HUES6 (cell line): Measurements from ENCODE around the gene SETD1A.

ENCODE experiments used
- H3K27ac ChIP-seq: 2 replicates; pipeline ENCODE4 v1.7.0; 2013; ENCODE audit warnings: low read depth, mild to moderate bottlenecking, low read length, inconsistent platforms
- H3K27me3 ChIP-seq: 2 replicates; pipeline ENCODE4 v1.6.1; 2013; ENCODE audit warnings: low read length; ENCODE audit not compliant: control insufficient read depth, insufficient read depth
- H3K36me3 ChIP-seq: 2 replicates; pipeline ENCODE4 v1.6.1; 2013; ENCODE audit warnings: low read length; ENCODE audit not compliant: control insufficient read depth, insufficient read depth
- H3K4me1 ChIP-seq: 2 replicates; pipeline ENCODE4 v1.6.1; 2013; ENCODE audit warnings: low read length; ENCODE audit not compliant: control insufficient read depth, insufficient read depth
- H3K4me3 ChIP-seq: 2 replicates; pipeline ENCODE4 v1.5.1; 2013; ENCODE audit warnings: low read depth, low read length
- H3K9ac ChIP-seq: one replicate; pipeline ENCODE4 v1.6.1; 2013; ENCODE audit warnings: mild to moderate bottlenecking, low read length
- H3K9me3 ChIP-seq: 2 replicates; pipeline ENCODE4 v1.6.1; 2013; ENCODE audit warnings: low read depth, low read length; ENCODE audit not compliant: control insufficient read depth, insufficient read depth

The SETD1A gene

DNA sequence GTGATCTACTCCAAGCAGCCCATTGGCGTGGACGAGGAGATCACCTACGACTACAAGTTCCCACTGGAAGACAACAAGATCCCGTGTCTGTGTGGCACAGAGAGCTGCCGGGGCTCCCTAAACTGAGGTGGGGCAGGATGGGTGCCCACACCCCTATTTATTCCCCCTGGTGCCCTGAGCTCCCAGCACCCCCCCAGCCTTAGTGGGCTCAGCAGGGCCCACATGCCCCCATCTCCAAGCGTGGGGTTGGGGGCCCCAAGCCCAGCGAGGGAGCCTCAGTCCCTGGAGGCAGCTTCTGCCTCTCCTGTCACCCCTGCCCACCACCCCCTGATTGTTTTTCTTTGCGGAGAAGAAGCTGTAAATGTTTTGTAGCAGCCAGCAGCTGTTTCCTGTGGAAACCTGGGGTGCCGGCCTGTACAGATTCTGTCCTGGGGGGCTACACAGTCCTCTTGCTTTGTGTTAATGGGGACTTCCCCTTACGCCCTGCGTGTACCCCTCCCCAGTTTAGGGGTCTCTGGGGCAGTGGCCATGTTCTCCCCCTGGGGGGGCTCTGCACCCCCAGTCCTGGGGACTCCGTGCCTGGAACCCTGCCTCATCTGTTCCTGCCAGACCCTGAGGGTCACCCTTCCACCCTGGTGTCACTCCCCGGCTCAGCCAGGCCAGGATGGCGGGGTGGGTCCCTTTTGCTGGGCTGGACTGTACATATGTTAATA is 26.5 kb downstream of the SETD1A start:
- H3K27me3 ChIP-seq: no peaks in the 10 kb centered on the region
- H3K4me1 ChIP-seq: peaks cover 11% of the 10 kb centered on the region
- no peak overlapping the region for H3K27ac ChIP-seq
- peaks cover 50% of the 10 kb centered on the region for H3K36me3 ChIP-seq
- H3K9me3 ChIP-seq: no peaks in the 10 kb centered on the region
- no peak overlapping the region for H3K4me3 ChIP-seq
- no peak overlapping the region for H3K9ac ChIP-seq

DNA sequence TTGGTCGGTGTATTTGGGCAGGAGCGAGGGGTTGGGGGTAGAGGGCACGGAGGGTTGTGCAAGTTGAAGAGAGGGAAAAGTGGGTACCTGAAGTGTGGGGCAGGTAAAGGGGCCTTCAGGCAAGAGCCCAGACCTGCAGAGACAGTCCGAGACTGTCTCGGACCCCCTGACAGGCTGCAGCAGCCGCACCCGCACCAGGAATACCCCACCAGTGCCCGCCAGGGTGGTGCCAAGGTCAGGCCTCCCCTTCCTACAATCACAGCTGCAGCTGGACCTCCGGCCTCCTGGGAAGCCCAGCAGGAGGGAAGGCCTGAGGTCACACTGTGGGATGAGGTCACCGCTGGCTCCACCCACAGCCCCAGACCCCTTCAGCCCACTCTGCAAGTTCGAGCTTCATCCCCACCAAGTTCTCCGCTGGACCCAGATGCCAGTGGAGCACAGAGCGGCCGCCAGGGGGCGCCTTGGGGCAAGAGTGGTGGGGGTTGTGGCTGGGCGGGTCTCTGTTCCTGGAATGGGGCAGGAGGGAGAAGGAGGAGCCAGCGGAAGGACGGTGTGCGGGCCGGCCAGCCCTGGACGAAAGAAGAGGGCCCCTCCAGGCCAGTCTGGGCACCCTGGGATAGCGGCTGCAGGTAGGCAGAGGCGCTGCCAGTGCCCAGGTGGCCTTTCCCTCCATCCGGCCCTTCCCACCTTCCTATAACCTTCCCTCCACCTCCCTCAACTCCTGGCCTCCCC is 27.3 kb downstream of the SETD1A start, which contains the start of gene HSD3B7:
Gene HSD3B7 (plus strand): TSS at position 539 of the 732 bp plus-strand sequence. CDS start 452 bp downstream, outside the sequence.
- Histone ChIP-seq H3K27me3 (no peaks in the 10 kb centered on the region), H3K36me3 (peaks cover 44% of the 10 kb centered on the region), H3K9ac (peak within 1 kb of the TSS; percentile 27), H3K9me3 (no peaks in the 10 kb centered on the region), H3K4me1 (peaks cover 11% of the 10 kb centered on the region), H3K27ac (no peak within 1 kb of the TSS), H3K4me3 (peak within 1 kb of the TSS; percentile 51)

DNA sequence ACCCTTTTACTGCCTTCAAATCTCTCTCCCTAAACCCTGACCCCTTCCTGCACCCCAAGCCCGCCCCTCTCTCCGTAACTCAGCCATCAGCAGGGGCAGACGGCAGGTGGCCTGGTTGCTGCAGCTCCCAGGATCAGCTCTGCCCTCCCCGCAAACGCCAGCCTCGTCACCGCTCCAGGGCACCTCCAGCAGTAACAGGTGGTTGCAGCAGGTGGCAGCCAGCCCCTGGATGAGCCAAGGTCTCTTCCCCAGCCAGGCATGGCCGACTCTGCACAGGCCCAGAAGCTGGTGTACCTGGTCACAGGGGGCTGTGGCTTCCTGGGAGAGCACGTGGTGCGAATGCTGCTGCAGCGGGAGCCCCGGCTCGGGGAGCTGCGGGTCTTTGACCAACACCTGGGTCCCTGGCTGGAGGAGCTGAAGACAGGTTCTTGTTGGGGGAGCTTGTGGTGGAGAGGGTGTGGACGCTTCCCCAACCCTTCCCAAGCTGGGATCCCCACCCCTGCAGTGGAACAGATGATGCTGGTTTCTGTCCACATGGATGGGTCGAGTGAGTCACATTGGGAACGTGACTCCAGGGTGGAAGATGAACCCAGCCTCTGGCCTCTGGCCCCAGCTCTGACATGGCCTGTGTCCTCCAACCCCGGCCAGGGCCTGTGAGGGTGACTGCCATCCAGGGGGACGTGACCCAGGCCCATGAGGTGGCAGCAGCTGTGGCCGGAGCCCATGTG is 28.0 kb downstream of the SETD1A start:
- Histone ChIP-seq H3K27me3 (no peaks in the 10 kb centered on the region), H3K4me1 (peaks cover 11% of the 10 kb centered on the region), H3K27ac (no peak overlapping the region), H3K9ac (peak overlapping the region; percentile 27), H3K9me3 (no peaks in the 10 kb centered on the region), H3K36me3 (peaks cover 37% of the 10 kb centered on the region), H3K4me3 (peak overlapping the region; percentile 51)

DNA sequence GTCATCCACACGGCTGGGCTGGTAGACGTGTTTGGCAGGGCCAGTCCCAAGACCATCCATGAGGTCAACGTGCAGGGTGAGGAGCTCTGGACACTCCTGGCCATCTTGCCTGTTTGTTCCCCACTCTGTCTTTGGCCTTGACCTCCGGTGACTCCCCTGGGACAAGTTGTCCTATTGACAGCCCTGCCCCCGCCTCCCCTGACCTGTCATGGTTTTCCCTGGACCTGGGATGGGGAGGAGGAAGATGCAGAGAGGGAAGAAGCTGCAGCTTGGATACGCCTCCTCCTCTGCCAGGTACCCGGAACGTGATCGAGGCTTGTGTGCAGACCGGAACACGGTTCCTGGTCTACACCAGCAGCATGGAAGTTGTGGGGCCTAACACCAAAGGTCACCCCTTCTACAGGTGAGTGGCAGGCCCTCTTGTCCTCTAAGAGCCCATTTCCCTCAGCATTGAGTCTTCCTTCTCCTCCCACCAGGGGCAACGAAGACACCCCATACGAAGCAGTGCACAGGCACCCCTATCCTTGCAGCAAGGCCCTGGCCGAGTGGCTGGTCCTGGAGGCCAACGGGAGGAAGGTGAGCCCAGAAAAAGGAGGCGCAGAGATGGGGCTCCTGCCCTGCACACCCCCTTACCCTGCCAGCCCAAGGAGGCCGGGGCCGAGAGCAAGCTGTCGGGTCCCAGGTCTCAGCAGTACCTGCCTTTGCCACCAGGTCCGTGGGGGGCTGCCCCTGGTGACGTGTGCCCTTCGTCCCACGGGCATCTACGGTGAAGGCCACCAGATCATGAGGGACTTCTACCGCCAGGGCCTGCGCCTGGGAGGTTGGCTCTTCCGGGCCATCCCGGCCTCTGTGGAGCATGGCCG is 28.8 kb downstream of the SETD1A start:
- H3K27me3 ChIP-seq: no peaks in the 10 kb centered on the region
- H3K9ac ChIP-seq: no peak overlapping the region
- H3K4me3 ChIP-seq: no peak overlapping the region
- H3K36me3 ChIP-seq: peaks cover 34% of the 10 kb centered on the region
- H3K4me1 ChIP-seq: peaks cover 11% of the 10 kb centered on the region
- H3K27ac ChIP-seq: no peak overlapping the region
- no peaks in the 10 kb centered on the region for H3K9me3 ChIP-seq

DNA sequence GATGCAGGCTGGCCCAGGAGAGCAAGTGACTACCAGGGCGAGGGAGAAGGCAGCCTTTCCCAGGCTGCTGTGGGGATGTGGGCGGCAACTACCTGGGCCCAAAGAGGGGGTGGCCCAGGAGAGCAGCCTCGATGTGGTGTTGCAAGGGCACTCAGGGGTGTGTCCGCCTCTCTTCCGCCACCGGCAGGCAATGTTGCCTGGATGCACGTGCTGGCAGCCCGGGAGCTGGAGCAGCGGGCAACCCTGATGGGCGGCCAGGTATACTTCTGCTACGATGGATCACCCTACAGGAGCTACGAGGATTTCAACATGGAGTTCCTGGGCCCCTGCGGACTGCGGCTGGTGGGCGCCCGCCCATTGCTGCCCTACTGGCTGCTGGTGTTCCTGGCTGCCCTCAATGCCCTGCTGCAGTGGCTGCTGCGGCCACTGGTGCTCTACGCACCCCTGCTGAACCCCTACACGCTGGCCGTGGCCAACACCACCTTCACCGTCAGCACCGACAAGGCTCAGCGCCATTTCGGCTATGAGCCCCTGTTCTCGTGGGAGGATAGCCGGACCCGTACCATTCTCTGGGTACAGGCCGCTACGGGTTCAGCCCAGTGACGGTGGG is 30.1 kb downstream of the SETD1A start:
- H3K4me1 ChIP-seq: peaks cover 11% of the 10 kb centered on the region
- no peaks in the 10 kb centered on the region for H3K27me3 ChIP-seq

DNA sequence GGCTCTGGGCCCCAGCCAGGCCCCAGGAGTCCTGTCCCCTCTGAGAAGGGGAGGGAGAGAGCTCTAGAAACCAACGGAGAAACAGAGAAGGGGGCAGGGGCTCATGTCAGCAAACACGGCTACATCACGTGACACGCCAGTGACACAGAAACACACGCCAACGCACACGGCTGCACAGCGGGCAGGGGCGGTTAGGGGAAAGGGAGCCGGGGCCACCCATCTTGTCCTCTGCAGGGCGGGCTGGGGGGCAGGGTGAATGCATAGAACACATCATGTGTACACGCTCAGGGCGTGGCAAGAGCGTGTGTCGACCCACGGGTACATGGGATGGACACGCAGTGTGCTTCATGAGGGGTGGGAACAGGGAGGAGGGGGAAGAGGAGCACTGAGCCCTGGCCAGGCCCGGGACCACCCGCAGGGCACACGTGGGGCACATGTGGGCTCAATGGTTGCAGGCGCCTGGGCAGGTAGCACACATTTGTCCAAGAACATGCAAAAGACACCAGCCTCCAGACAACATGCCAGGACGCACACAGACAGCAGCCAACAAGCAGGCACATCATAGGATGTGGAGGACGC is 32.0 kb downstream of the SETD1A start:
- Histone ChIP-seq H3K27ac (no peak overlapping the region), H3K4me3 (no peak overlapping the region), H3K9me3 (no peaks in the 10 kb centered on the region), H3K9ac (no peak overlapping the region), H3K36me3 (peaks cover 9% of the 10 kb centered on the region; the same call in 1 of the 2 replicates), H3K27me3 (no peaks in the 10 kb centered on the region), H3K4me1 (peaks cover 11% of the 10 kb centered on the region)

More for the DNA sequence above, 30.1 kb downstream of the SETD1A start:
- no peaks in the 10 kb centered on the region for H3K9me3 ChIP-seq
- H3K9ac ChIP-seq: no peak overlapping the region
- H3K27ac ChIP-seq: no peak overlapping the region
- no peak overlapping the region for H3K4me3 ChIP-seq
- H3K36me3 ChIP-seq: peaks cover 27% of the 10 kb centered on the region

DNA sequence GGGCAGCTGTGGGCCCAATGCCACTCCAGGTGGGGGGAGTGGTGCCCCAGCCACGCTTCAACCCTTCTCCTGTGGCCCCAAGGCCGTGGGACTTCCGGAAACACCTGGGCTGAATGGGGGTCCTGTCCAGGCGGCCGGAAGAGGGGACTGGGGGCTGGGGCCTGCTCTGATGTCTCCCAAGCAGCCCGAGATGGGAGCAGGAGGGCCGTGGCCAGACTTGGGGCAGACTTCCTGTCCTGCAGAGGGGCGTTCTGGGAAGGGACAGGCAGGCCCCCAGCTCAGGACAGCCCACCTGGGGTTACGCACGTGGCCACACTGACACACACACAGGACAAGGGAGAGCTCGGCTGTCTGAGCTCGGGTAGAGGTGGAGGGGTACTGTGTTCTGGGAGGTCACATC is 32.6 kb downstream of the SETD1A start:
- Histone ChIP-seq H3K4me3 (no peak overlapping the region), H3K9ac (no peak overlapping the region), H3K9me3 (no peaks in the 10 kb centered on the region), H3K27me3 (no peaks in the 10 kb centered on the region), H3K4me1 (peaks cover 8% of the 10 kb centered on the region), H3K36me3 (0 out of 2 replicates have a peak, but pooled peaks cover 8% of the 10 kb centered on the region), H3K27ac (no peak overlapping the region)

DNA sequence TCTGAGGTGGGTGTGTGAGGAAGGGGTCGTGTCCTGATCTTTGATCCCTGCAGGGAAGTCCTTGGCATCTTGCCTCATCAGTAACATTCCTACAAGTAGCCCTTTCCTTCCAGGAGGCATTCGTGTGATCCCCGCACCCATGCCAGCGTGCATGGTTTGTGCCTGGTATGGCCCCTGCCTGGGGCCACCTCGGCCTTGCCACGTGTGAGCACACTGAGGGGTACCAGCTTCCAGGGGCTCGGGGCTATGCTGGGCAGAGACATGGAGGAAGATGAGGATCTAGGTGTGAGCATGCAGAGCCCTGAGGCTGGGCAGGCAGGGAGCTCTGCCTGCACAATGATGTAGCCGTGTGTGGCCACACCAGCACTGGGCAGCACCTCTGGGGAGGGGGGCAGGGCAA is 33.5 kb downstream of the SETD1A start:
- H3K27me3 ChIP-seq: no peaks in the 10 kb centered on the region
- no peak overlapping the region for H3K4me3 ChIP-seq
- H3K27ac ChIP-seq: no peak overlapping the region
- no peak overlapping the region for H3K9ac ChIP-seq
- H3K4me1 ChIP-seq: no peaks in the 10 kb centered on the region
- H3K9me3 ChIP-seq: no peaks in the 10 kb centered on the region
- 0 out of 2 replicates have a peak, but pooled peaks cover 8% of the 10 kb centered on the region for H3K36me3 ChIP-seq

DNA sequence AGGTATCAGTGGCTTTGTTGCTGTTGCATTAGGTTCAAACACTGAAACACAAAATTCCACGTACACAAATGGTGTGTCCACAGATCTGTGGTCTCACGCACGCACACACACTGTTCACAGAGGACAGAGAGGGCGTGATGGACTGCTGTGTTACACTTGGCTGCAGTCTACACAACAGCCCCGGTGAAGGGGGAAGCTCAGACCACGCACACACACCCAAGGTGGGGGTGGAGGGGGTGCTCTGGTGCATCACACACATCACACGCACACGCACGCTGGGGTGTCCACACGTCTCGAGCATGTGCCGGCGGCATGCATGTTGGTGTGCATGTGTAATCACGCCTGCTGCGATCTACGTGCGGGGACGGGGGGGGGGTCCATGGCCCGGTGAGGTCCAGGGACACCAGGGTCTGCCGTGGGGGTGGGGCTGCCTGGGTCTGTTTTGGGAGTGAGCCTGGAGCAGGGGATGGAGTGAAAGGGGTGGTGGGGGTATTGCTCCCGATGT is 34.8 kb downstream of the SETD1A start:
- Histone ChIP-seq H3K27ac (no peak overlapping the region), H3K4me3 (no peak overlapping the region), H3K36me3 (0 out of 2 replicates have a peak, but pooled peaks cover 8% of the 10 kb centered on the region), H3K27me3 (no peaks in the 10 kb centered on the region; the same call in 1 of the 2 replicates), H3K4me1 (no peaks in the 10 kb centered on the region), H3K9ac (no peak overlapping the region), H3K9me3 (no peaks in the 10 kb centered on the region)
